Stomach smooth muscle (tissue), 2 donors: ENCODE data around the gene LPCAT4.
"Not testable (repeated sequence)": the region's sequence is repeated elsewhere in the genome, so short reads cannot be mapped to it uniquely, and the experiment has no call there.

Source experiments
- H3K27ac ChIP-seq: one replicate; pipeline ENCODE4 v1.7.0; 2013; ENCODE audit warnings: mild to moderate bottlenecking, low read length, inconsistent platforms
- H3K27me3 ChIP-seq, 2 donors: one replicate each; pipeline ENCODE4 v1.7.0; 2013; ENCODE audit warnings: low read length in 2 of 2; ENCODE audit not compliant: insufficient read depth in 2 of 2, control insufficient read depth in 1 of 2
- H3K36me3 ChIP-seq, 2 donors: one replicate each; pipeline ENCODE4 v1.7.0; 2013; ENCODE audit warnings: low read length in 2 of 2; ENCODE audit not compliant: control insufficient read depth in 2 of 2, insufficient read depth in 2 of 2
- H3K4me1 ChIP-seq: one replicate; pipeline ENCODE4 v1.7.0; 2013; ENCODE audit warnings: low read length; ENCODE audit not compliant: control insufficient read depth, insufficient read depth
- H3K4me3 ChIP-seq, 2 donors: one replicate each; pipeline ENCODE4 v1.7.0; 2013; ENCODE audit warnings: low read length in 2 of 2
- H3K9ac ChIP-seq, 2 donors: one replicate each; pipeline ENCODE4 v1.7.0; 2013; ENCODE audit warnings: low read length in 2 of 2, mild to moderate bottlenecking in 1 of 2
- H3K9me3 ChIP-seq, 2 donors: one replicate each; pipeline ENCODE4 v1.7.0; 2013; ENCODE audit warnings: low read length in 2 of 2; ENCODE audit not compliant: control insufficient read depth in 2 of 2
- donor health status: healthy.
- donor health status: Pancreatic carcinoma.

LPCAT4 gene

DNA sequence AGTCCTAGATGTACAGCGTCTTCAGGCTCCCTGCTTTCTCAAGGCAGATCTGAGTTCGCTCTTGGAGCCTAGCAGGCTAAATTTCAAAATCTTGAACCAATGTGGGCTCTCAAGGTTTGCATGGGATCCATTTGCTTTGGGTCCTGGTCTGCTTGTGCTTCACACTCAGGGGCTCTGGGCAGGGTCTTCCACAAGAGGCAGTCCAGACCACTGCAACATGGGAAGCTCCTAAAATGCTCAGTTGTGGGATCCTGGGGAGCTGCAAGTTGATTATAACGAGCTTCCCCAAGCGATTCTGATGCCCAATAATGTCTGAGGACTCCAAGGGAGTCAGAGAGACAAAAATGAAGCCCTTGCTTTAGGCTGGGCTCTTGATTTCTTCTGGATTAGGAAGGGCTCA is 17.2 kb downstream of the LPCAT4 start:
- Histone ChIP-seq H3K9me3 (no peaks in the 10 kb centered on the region), H3K9ac (no peak overlapping the region), H3K4me3 (no peak overlapping the region), H3K36me3 (peaks cover 0 to 2% of the 10 kb centered on the region in 2 donors), H3K27me3 (no peaks in the 10 kb centered on the region), H3K27ac (no peak overlapping the region), H3K4me1 (no peaks in the 10 kb centered on the region)

DNA sequence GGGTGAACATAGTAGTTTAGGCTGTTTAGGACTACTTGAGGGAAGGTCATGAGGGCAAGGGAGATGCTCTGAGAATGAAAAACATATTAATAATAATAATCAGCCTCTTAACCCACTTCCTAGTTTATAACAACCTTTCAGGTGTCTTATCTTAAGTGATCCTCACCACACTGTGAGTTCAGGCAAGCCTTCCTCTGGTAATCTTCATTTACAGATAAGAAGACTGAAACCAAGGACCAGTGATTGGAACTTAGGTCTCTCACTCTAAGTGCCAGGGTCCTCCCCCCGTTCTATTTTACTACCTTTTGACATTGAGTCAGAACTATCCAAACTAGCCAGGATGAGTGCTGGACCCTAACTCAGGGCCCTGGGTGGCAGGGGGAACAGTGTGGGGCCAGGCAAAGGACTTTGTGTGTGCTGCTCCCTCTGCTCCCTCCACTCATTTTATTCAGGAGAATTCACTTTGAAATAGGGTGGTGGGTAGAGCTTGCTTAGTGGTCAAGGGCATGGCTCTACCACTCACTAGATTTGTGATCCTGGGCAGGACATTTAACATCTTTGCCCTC is 18.2 kb downstream of the LPCAT4 start:
- Histone ChIP-seq H3K27me3 (no peaks in the 10 kb centered on the region), H3K4me1 (no peaks in the 10 kb centered on the region), H3K36me3 (peaks cover 0 to 2% of the 10 kb centered on the region in 2 donors), H3K4me3 (no peak overlapping the region), H3K9me3 (no peaks in the 10 kb centered on the region), H3K9ac (no peak overlapping the region), H3K27ac (no peak overlapping the region)

DNA sequence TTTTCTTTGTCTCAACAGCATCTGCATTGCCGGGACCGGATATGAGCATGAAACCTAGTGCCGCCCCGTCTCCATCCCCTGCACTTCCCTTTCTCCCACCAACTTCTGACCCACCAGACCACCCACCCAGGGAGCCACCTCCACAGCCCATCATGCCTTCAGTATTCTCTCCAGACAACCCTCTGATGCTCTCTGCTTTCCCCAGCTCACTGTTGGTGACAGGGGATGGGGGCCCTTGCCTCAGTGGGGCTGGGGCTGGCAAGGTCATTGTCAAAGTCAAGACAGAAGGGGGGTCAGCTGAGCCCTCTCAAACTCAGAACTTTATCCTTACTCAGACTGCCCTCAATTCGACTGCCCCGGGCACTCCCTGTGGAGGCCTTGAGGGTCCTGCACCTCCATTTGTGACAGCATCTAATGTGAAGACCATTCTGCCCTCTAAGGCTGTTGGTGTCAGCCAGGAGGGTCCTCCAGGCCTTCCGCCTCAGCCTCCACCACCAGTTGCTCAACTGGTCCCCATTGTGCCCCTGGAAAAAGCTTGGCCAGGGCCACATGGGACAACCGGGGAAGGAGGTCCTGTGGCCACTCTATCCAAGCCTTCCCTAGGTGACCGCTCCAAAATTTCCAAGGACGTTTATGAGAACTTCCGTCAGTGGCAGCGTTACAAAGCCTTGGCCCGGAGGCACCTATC is 18.9 kb downstream of the LPCAT4 start:
- Histone ChIP-seq H3K27ac (no peak overlapping the region), H3K9ac (no peak overlapping the region), H3K4me3 (no peak overlapping the region), H3K9me3 (no peaks in the 10 kb centered on the region), H3K4me1 (no peaks in the 10 kb centered on the region), H3K36me3 (no peaks in the 10 kb centered on the region), H3K27me3 (no peaks in the 10 kb centered on the region)

DNA sequence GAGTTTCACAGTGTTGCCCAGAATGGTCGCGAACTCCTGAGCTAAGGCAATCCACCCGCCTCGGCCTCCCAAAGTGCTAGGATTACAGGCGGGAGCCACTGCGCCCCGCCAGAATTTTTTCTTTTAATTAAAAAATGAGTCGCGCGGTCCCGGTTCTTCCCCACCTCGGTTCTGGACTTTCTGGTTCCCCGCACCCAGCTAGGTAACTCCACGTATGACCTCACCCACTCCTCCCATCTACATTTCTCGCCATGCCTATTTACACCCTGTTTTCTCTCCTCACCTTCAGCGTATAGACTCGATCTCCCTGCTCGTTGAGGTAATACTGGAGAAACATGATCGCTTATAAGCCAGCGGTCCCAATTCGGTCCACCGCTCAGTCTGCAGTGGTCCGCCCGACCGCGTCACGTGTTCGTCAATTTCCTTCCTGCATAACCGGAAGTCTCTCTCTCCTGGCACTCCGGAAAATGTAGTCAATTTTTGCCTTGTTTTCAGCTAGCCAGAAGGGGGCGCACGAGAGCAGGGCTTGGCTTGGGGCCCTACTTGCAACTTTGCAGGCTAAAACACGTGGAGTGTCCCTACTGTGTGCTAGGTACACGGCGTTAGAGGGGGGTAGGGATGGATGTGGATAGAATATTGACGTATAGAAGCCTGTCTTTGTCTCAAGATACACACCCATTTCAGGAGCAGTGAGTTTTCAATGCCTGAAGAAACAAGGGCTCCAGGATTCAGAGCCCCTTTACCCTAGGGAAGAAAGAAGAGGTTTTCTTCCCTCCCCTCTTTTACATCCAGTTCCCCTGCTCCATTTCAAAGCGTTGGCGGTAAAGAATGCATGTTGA is 24.0 kb downstream of the LPCAT4 start, which contains the start of the genes NOP10 and NUTM1:
Gene NOP10, minus strand, starts transcription at position 400 of the 839 bp plus-strand sequence. Its CDS starts 63 bp downstream, at position 337.
Gene NUTM1, plus strand, starts transcription at position 579 of the 839 bp plus-strand sequence. CDS start 382 bp downstream, outside the sequence.
- peak within 1 kb of the TSS; percentile 72 to 93 for H3K9ac ChIP-seq
- peak within 1 kb of the TSS; percentile 76 for H3K27ac ChIP-seq
- H3K36me3 ChIP-seq: peaks cover 0 to 4% of the 10 kb centered on the region in 2 donors
- H3K9me3 ChIP-seq: no peaks in the 10 kb centered on the region
- no peaks in the 10 kb centered on the region for H3K27me3 ChIP-seq
- H3K4me1 ChIP-seq: peaks cover 7% of the 10 kb centered on the region
- H3K4me3 ChIP-seq: peak within 1 kb of the TSS; percentile 79 to 100

DNA sequence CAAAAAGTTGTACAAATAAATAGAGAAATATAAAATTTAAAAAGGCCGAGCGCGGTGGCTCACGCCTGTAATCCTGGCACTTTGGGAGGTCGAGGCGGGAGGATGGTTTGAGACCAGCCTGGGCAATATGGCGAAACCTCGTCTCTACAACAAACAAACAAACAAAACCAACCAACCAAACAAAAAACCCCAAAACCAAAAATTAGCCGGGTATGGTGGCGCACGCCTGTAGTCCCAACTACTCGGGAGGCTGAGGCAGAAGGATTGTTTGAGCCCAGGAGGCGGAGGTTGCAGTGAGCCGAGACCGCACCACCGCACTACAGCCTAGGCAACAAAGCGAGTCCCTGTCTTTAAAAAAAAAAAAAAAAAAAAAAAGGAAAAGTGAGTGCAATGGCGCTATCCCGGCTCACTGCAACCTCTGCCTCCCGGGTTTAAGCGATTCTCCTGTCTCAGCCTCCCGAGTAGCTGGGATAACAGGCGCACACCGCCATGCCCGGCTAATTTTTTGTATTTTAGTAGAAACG is 24.7 kb downstream of the LPCAT4 start:
- not testable (repeated sequence) for H3K36me3 ChIP-seq, H3K27me3 ChIP-seq, H3K4me1 ChIP-seq, H3K9me3 ChIP-seq
- peak overlapping the region; percentile 72 to 93 for H3K9ac ChIP-seq
- H3K4me3 ChIP-seq: peak overlapping the region; percentile 79 to 100
- peak overlapping the region; percentile 76 for H3K27ac ChIP-seq

DNA sequence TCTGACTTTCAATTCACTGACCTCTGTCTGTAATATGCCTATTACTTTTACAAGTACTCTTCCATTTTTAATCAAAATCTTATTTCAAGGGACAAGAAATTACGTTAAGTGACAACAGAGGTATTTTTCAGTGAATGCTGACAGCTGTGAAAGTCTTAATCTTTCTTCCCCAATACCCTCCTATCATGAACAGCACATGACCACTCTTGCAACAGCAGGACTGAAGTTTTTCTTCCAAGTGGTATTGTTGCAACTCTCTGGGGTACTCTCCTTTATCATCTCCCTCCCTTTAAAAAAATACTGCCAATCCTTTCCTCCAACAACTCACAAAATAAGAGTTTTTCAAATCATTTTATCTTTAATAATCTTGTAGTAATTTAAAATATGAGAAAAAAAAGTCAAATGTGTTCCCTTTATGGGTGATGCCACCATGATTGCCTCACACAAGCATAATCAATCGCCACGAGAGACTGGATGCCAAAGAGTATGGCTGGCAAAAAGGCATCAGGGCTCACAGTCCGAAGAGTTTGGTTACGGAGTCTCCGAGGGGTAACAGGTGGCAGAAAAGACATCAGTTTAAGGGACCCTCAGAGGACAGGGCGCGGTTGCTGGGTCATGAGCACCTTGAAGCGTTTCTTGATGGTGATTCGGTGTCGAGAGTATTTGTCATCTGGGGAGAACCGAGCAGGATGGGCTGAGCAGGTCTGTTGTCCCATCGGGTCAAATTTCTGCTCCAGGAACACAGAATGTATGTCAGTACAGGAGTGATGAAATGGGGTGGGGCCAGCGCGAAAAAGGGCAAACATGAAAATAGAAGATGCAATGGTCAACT is 25.4 kb downstream of the LPCAT4 start:
- Histone ChIP-seq H3K27ac (no peak overlapping the region), H3K4me1 (peaks cover 12% of the 10 kb centered on the region)

DNA sequence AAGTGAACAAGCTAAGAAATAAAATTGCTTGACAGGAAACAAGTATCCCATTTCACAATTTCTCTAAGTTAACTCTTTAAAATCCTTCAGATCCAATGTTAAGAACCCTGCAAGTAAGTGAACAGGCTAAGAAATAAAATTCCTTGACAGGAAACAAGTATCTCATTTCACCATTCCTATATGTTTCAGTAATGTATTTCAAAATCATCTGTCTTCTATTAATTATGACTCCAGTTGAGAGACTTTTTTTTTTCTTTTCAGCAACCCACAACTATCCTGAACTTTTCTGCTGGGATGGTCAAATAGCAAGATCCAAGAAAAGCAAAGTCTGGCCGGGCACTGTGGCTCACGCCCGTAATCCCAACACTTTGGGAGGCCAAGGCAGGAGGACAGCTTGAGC is 27.1 kb downstream of the LPCAT4 start:
- Histone ChIP-seq H3K4me3 (no peak overlapping the region), H3K27me3 (no peaks in the 10 kb centered on the region), H3K9ac (no peak overlapping the region), H3K36me3 (peaks cover 0 to 4% of the 10 kb centered on the region in 2 donors), H3K27ac (no peak overlapping the region), H3K9me3 (no peaks in the 10 kb centered on the region), H3K4me1 (peaks cover 14% of the 10 kb centered on the region)

More for the DNA sequence above, 25.4 kb downstream of the LPCAT4 start:
- no peak overlapping the region for H3K9ac ChIP-seq
- peak overlapping the region; percentile 19 to 100 for H3K4me3 ChIP-seq
- no peaks in the 10 kb centered on the region for H3K9me3 ChIP-seq
- H3K36me3 ChIP-seq: peaks cover 0 to 4% of the 10 kb centered on the region in 2 donors
- no peaks in the 10 kb centered on the region for H3K27me3 ChIP-seq

DNA sequence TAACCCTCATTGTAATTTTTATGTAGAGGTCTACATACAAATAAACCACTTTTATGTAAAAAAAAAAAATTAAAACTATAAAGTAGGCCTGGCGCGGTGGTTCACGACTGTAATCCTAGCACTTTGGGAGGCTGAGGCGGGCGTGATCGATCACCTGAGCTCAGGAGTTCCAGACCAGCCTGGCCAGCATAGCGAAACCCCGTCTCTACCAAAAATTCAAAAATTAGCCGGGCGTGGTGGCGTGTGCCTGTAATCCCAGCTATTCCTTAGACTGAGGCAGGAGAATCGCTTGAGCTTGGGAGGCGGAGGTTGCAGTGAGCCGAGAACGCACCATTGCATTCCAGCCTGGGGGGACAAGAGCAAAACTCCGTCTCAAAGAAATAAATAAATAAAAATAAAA is 28.6 kb downstream of the LPCAT4 start:
- Histone ChIP-seq H3K27ac (no peak overlapping the region), H3K4me1 (peaks cover 14% of the 10 kb centered on the region), H3K9ac (peak overlapping the region in 1 of 2 donors; percentile 6), H3K36me3 (peaks cover 0 to 4% of the 10 kb centered on the region in 2 donors), H3K9me3 (no peaks in the 10 kb centered on the region), H3K27me3 (no peaks in the 10 kb centered on the region), H3K4me3 (peak overlapping the region; percentile 89 to 93)

DNA sequence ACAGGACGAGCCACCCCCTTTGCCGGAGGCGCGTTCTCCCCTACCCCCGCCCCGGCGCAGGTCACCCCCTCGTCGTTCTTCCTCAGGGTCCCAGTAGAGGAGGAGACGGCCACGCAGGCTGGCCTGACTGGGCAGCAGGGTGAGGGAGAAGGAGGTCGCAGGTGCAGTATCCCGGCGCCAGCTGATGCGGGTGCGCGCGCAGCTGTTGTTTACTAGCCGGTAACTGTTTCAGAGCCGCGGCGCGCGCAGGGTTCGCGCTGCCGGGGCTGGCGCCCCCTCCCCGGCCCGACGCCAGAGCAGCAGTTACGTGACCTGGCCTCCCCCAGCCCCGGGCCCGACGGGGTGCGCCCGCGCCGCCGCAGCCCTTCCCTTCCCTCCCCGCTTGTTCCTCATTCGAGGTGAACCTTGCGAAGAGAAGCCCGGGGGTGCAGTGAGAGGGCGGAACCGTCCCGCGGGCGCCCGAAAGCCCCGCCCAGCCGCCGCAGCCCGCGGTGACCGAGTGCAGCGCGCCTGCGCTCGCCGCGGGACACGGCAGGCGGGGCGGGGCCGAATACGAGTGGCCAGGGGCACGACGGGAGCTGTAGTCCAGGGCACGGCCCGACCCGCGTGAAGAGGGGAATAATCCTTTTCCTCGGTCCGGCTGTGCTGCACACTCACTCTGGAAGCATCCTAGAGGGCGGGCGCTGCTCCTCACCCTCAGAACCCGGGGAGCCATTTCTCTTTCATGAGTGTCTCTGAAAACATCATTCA is 29.3 kb downstream of the LPCAT4 start, which contains the start of gene SLC12A6:
Gene SLC12A6, minus strand, starts transcription at position 225 of the 750 bp plus-strand sequence. CDS start 1,101 bp downstream, outside the sequence.
- H3K9me3 ChIP-seq: no peaks in the 10 kb centered on the region
- peak within 1 kb of the TSS; percentile 89 to 93 for H3K4me3 ChIP-seq
- H3K4me1 ChIP-seq: peaks cover 14% of the 10 kb centered on the region
- peak within 1 kb of the TSS; percentile 46 for H3K27ac ChIP-seq
- peak within 1 kb of the TSS; percentile 61 to 71 for H3K9ac ChIP-seq
- no peaks in the 10 kb centered on the region for H3K27me3 ChIP-seq
- H3K36me3 ChIP-seq: peaks cover 0 to 4% of the 10 kb centered on the region in 2 donors
